Amniotic epithelial cell (primary cell): ENCODE results near the gene MED22.

Experiments
- DNase-seq: peaks from one replicate; pipeline ENCODE4 v3.0.0-alpha.2; 2010; ENCODE audit warnings: low read depth

MED22 gene

DNA sequence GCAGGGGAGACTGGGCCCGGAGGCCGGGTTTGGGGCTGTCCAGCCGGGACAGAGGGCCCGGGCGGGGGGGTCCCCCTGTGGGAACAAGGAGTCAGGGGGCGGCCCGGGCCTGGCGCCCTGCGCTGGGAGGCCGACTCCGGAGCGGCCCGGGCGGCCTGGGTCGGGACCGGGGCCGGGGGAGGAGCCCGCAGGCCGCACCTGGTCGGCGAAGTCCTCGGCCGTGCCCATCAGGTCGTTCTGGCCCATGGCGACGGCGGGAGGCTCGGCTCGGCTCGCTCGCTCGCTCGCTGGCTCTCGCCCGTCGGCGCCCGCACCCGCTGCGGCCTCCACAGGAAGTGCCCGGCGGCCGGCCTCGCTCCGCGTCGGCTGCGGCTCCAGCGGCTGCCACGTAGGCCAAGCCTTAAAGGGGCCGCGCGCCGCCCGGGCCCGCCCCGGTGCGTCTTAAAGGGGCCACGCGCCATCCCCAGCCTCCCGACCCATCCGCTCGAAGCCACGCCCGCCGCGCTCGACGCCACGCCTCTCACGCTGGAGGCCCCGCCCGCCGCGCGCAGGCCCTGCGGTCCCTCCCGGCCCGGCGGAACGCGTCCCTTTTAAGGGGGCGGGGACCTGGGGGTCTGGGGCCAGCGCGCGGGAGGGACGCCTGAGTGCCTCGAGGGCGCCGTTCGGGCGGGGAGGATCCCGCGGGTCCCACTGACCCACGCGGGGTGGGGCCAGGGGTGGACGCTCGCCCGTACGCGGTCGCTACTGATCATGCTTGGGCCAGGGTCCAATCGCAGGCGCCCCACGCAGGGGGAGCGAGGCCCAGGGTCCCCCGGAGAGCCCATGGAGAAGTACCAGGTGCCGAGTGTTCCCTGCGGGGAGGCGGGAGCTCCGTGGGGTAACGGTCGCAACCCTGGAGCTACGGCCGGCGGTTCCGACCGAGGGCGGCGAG is 28.1 kb upstream of the MED22 start, which contains the start of the genes STKLD1 and SURF4:
STKLD1 (plus strand) TSS at position 643 of the 931 bp plus-strand sequence; CDS start at position 751, 108 bp downstream.
SURF4 (minus strand) TSS at position 337 of the 931 bp plus-strand sequence; CDS start at position 246, 91 bp downstream.
- DNase-seq, result peak; percentile 94

- peak; percentile 51 for DNase-seq
These were observed 27.3 kb upstream of the MED22 start for GRCh38 chr9:133375116-133375723.

DNA sequence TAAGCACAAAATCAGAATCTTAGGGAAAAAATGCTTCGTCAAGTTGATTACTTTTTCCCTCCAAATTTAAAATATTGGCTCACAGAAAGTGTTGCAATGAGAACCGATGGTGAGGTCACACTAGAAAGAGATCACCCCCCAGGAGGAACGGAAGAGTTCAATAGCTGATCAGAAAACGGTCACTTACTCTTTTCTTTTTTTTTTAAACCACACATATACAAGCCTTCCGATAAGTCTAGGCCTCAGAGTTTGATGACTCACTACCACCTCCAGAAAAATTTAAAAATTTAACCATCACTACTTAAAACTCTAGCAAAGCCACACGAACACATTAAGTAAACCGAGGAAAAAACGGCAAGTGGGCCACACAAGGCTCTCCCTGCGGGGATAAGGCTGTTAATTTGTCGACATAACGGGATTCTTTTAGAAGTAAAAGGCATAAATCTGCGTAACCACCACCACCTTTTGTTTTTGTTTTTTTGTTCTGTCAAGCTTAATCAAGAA is 26.7 kb upstream of the MED22 start:
- peak; percentile 58 for DNase-seq

- DNase-seq, result no peak
These were observed 24.2 kb upstream of the MED22 start for GRCh38 chr9:133372144-133372543.

- DNase-seq, result peak; percentile 77
These were observed 23.4 kb upstream of the MED22 start for GRCh38 chr9:133371261-133371711.

GRCh38 chr9:133370685-133371084 is 22.8 kb upstream of the MED22 start:
- DNase-seq, result no peak

- DNase-seq, result no peak
These were observed 22.0 kb upstream of the MED22 start for GRCh38 chr9:133369933-133370332.

GRCh38 chr9:133369422-133369821 is 21.5 kb upstream of the MED22 start:
- DNase-seq, result no peak

DNA sequence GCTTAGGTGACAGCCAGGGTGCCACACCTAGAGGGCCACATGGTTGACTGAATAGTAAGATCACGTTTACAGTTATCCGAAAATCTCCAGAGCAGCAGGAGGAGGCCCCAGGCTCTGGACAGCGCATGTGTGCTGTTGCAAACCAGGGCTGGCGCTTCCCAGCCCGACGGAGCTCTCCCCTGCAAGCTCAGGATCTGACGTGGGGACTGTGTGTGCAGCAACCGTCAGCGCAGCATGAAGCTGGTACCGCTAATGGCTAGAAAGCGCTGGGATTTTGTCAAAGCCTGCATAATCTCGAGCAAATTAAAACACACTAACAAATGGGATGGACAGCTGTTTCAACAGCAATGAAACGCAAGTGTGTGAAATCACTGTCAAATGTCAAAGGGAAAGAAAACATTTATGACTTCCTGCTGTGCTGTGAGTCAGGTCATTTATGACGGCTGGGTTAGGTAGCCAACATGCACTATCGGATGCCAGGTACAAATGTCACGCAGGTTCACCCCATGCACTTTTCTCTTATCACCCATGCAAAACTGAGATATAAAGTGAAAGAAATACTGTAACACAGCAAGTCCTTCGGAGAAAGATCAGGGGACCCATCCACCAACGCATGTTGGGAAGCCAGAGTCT is 20.4 kb upstream of the MED22 start:
- DNase-seq, result peak; percentile 45

DNA sequence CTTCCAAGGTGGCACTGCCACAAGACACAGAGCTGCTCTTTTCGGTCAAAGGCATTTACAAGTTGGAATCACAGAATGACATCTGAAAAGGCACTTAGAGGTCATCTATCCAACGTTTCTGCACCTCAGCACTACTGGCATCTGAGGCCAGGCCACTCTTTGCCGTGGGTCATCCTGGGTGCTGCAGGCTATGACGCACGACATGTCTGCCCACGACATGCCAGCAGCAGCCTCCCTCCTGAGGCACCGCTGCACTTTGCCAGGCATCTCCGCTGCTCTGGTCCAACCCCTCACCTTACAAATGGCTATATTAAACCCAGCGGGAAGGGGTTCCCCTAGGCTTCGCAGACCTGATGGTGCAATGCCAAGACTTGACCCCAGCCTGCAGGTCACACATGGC is 19.8 kb upstream of the MED22 start:
- no peak for DNase-seq

DNA sequence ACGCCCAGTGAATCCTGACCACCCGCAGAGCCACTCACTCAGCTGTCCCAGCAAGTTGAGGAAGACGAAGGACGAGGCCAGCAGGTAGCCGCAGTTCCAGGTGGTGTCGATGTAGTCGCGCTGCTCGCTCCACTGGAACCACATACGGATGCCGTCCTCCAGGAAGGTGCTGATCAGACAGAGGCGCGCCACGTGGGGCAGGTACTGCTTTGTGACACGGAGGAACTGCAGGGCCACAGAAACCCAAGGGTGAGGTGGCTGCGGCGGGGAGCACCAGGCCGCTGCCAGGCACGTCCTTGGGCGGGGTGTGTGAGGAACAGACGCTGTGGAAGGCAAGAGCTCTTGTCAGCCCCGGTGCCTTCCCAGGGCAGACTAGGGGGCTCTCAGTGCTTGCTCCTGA is 19.3 kb upstream of the MED22 start:
- no peak for DNase-seq

DNA sequence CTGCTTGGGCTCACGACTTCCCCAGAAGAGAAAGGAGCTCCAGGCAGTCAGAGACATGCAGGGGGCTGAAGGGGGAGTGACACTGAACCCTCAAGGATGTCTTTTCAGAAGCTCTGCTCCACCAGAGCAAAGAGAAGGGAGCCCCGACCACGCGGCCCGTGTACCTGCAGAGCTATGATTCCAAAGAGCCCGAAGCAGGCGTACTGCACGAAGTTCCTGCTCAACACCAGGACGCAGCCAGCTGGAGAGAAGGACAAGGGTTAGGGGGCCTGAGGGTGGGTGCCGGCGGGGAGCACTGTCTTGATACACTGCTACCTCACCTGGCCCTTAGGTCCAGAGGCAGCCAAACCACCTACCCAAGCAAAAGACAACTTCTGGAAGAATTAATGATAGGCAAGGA is 18.5 kb upstream of the MED22 start:
- no peak for DNase-seq

DNA sequence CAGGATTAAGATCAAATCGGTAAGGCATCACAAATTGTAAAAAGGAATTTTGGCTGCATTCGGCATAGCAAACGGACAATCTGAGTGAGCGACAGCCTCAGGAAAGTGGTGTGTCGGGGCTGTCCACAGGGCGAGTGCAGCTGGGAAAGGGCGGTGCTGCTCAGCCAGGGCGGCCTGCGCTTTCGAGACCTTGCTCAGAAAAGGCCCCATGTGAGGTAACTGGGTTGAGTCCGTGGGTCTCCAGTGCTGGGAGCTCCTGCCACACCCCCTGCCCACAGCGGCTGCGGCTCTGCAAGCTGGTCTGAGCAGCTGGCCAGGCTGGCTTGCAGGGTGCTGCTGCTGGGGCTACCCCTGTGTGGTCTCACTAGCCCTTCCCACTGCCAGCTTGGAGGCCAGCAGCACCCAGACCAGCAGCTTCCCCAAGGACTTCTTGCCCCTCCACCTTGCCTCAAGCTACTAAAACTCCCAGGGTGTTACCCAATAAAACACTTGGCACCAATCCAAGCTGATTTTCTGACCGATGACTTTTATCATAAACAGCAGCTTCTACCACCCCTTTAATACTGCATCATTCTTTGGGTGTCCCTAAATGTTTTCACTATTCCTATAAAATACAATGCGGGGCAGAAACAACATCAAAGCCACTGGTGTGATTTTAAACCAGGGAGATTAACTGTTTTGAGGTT is 14.6 kb upstream of the MED22 start:
- DNase-seq, result peak; percentile 57

GRCh38 chr9:133361507-133362092 is 13.7 kb upstream of the MED22 start:
- DNase-seq, result no peak

DNA sequence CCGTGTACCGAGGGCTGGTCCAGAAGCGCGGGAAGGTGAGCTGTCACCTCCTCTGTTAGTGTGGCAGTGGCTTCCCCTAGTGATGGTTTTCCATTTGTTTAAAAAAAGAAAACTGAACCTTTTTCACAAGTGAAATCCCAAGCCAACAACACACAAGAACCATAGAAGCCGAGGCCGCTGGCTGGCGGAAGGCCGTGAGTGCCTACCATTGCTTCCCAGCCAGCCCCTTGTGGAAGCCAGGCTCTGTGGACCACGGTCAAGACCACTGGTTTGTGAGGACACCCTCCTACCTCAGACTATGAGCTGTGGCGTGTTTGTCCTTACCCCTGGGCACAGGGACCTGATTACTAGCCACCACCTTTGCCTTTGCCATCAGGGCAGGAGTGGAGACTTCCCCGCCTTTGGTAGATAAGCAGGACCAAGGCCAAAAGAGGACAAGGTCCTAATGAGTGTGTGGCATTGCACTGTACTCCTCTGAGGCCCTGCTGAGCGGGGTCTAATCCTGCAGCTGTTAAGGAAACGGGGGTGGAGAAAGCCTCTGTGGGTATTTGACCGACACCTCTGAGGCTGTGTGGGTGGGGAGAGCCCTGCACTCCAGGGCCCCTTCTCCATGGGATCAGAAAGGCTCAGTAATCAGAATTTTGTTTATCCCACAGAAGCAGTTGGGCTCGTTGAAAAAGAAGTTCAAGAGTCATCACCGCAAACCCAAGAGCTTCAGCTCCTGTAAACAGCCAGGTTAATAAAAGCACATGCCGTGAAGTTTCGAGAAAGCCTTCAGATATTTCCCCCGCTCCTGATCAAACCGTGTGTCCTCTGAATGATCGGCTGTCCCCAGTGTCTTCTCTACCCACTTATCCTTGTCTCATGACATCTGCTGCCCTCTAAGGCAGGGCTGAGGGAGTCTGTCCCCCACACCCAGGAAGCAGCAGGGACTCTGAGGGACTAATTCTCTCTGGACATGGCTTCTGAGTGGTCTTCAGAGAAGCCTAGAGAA is 12.8 kb upstream of the MED22 start:
- no peak for DNase-seq

- DNase-seq, result peak; percentile 35
These were observed 11.7 kb upstream of the MED22 start for GRCh38 chr9:133359399-133360175.

DNA sequence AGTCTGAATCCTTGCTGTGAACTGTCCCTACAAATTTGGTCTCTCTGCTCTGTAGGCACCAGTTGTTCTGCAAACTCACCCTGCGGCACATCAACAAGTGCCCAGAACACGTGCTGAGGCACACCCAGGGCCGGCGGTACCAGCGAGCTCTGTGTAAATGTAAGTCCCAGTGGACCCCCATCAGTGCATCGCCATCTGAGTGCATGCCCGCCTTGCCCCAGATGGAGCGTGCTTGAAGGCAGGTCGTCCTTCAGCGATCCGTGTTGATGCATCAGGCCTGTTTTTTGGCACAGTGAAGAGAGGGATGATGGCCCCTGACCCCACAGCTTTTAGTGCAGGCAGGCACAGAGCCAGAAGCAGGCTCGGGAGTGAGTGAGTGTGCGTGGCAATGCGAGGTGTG is 9.7 kb upstream of the MED22 start:
- DNase-seq, result no peak

GRCh38 chr9:133356391-133357091 is 8.6 kb upstream of the MED22 start, which contains the start of the genes SURF1 and SURF2:
Gene SURF1 (minus strand): TSS chr9:133356487. CDS start chr9:133356453, 34 bp downstream.
Gene SURF2 (plus strand): TSS chr9:133356550. CDS start chr9:133356593, 43 bp downstream.
- DNase-seq, result peak; percentile 66
